SK-N-SH (cell line): ENCODE data around the gene ZNF334.

Experiments used
- EZH2phosphoT487 ChIP-seq: fragments of 200-600 bp; sonication (generic); IDR thresholded peaks from 2 replicates; pipeline ENCODE4 v1.6.1; 2017; ENCODE audit warnings: low read depth, mixed run types, mild to moderate bottlenecking, antibody characterized with exemption, moderate library complexity, borderline replicate concordance
- GABPA ChIP-seq: IDR thresholded peaks from 2 replicates; pipeline ENCODE4 v1.4.0; 2012; ENCODE audit warnings: low read depth, mild to moderate bottlenecking
- JUND ChIP-seq: IDR thresholded peaks from 2 replicates; pipeline ENCODE4 v1.4.0; 2012
- MEF2A ChIP-seq: IDR thresholded peaks from 2 replicates; pipeline ENCODE4 v1.4.0; 2012; ENCODE audit warnings: low read depth, borderline replicate concordance
- POLR2AphosphoS5 ChIP-seq: IDR thresholded peaks from 2 replicates; pipeline ENCODE4 v1.6.1; 2012; ENCODE audit warnings: low read depth, low read length
- SIN3A ChIP-seq: IDR thresholded peaks from 2 replicates; pipeline ENCODE4 v1.6.1; 2012; ENCODE audit warnings: low read depth, mild to moderate bottlenecking, low read length, moderate library complexity, borderline replicate concordance
- TAF1 ChIP-seq: IDR thresholded peaks from 2 replicates; pipeline ENCODE4 v1.6.1; 2012; ENCODE audit warnings: low read depth, mild to moderate bottlenecking, low read length, moderate library complexity, borderline replicate concordance
- USF1 ChIP-seq: IDR thresholded peaks from 2 replicates; pipeline ENCODE4 v1.4.0; 2012; ENCODE audit warnings: low read depth, borderline replicate concordance
- USF2 ChIP-seq: fragments of 150-350 bp; IDR thresholded peaks from 2 replicates; pipeline ENCODE4 v1.6.1; 2017; ENCODE audit warnings: antibody characterized with exemption, low read length, low read depth, borderline replicate concordance
- TF ChIP-seq, protein P1 (sequence below): fragments of 200-600 bp; sonication (generic); IDR thresholded peaks from 2 replicates; pipeline ENCODE4 v1.6.1; 2017; ENCODE audit warnings: antibody characterized with exemption, mild to moderate bottlenecking, moderate library complexity
- TF ChIP-seq, protein P2 (sequence below): IDR thresholded peaks from 2 replicates; pipeline ENCODE4 v1.4.0; 2012; ENCODE audit warnings: low read depth, borderline replicate concordance
- TF ChIP-seq, protein P3 (sequence below): IDR thresholded peaks from 2 replicates; pipeline ENCODE4 v1.6.1; 2012; ENCODE audit warnings: mild to moderate bottlenecking, low read depth, low read length, moderate library complexity

DNA sequence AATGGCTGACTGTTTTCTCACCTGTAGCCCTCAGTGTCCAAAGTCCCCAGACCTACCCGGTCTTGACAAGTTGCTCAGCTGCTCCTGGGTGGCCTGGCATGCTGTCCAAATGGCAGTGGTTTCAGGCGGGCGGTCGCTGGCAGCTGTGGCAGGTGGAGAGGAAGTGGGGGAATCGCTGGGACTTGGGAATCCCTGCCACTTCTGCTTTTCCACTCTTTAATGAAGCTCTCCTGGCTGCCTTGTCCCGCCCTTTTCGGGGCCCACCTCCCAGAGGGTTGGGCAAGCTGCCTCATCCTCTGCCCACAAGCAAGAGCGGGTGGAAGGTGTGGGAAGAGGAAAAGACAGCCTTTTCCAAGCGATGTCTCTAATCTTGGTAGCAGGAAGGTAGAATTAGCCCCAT is 37.1 kb upstream of the ZNF334 start, which contains the start of gene OCSTAMP:
- TF ChIP-seq, protein P1, sequence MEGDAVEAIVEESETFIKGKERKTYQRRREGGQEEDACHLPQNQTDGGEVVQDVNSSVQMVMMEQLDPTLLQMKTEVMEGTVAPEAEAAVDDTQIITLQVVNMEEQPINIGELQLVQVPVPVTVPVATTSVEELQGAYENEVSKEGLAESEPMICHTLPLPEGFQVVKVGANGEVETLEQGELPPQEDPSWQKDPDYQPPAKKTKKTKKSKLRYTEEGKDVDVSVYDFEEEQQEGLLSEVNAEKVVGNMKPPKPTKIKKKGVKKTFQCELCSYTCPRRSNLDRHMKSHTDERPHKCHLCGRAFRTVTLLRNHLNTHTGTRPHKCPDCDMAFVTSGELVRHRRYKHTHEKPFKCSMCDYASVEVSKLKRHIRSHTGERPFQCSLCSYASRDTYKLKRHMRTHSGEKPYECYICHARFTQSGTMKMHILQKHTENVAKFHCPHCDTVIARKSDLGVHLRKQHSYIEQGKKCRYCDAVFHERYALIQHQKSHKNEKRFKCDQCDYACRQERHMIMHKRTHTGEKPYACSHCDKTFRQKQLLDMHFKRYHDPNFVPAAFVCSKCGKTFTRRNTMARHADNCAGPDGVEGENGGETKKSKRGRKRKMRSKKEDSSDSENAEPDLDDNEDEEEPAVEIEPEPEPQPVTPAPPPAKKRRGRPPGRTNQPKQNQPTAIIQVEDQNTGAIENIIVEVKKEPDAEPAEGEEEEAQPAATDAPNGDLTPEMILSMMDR, result no peak
- TF ChIP-seq SIN3A (no peak), USF1 (no peak), POLR2AphosphoS5 (no peak), GABPA (no peak), EZH2phosphoT487 (no peak), USF2 (no peak), TAF1 (no peak), JUND (no peak), MEF2A (no peak)
- TF ChIP-seq, protein P2, sequence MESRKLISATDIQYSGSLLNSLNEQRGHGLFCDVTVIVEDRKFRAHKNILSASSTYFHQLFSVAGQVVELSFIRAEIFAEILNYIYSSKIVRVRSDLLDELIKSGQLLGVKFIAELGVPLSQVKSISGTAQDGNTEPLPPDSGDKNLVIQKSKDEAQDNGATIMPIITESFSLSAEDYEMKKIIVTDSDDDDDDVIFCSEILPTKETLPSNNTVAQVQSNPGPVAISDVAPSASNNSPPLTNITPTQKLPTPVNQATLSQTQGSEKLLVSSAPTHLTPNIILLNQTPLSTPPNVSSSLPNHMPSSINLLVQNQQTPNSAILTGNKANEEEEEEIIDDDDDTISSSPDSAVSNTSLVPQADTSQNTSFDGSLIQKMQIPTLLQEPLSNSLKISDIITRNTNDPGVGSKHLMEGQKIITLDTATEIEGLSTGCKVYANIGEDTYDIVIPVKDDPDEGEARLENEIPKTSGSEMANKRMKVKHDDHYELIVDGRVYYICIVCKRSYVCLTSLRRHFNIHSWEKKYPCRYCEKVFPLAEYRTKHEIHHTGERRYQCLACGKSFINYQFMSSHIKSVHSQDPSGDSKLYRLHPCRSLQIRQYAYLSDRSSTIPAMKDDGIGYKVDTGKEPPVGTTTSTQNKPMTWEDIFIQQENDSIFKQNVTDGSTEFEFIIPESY, result no peak
- TF ChIP-seq, protein P3, sequence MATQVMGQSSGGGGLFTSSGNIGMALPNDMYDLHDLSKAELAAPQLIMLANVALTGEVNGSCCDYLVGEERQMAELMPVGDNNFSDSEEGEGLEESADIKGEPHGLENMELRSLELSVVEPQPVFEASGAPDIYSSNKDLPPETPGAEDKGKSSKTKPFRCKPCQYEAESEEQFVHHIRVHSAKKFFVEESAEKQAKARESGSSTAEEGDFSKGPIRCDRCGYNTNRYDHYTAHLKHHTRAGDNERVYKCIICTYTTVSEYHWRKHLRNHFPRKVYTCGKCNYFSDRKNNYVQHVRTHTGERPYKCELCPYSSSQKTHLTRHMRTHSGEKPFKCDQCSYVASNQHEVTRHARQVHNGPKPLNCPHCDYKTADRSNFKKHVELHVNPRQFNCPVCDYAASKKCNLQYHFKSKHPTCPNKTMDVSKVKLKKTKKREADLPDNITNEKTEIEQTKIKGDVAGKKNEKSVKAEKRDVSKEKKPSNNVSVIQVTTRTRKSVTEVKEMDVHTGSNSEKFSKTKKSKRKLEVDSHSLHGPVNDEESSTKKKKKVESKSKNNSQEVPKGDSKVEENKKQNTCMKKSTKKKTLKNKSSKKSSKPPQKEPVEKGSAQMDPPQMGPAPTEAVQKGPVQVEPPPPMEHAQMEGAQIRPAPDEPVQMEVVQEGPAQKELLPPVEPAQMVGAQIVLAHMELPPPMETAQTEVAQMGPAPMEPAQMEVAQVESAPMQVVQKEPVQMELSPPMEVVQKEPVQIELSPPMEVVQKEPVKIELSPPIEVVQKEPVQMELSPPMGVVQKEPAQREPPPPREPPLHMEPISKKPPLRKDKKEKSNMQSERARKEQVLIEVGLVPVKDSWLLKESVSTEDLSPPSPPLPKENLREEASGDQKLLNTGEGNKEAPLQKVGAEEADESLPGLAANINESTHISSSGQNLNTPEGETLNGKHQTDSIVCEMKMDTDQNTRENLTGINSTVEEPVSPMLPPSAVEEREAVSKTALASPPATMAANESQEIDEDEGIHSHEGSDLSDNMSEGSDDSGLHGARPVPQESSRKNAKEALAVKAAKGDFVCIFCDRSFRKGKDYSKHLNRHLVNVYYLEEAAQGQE, result no peak
